ENCODE results near the gene MYH11.

DNA sequence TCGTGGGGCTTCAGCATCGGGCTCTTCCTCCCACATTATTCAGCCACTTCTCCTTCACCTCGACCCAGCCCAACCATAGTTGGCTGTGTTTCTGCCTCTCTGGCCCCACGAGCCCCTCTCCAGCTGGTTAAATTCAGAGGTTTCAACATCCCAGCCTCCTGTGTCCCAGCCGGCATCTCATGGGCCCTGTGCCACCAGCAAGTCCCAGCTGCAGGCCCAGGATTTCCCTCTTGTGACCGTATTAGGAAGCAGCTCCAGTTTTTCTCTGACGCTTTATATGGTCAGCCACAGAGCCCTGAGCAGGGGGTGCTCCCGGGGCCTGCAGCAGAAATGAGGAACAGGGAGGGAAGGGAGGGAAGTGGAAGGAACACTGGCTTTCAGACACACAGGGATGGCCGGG lies 27.4 kb downstream of the MYH11 start:
- TF ChIP-seq NFRKB (IDR thresholded peaks at IDR 0.05) (no peak), SUZ12 (IDR thresholded peaks at IDR 0.05) (no peak)

Measured in HEK293T (cell line).